HL-60/S4 (cell line): ENCODE data around the gene PRKG1.

ENCODE experiments used
- in situ Hi-C: fragments of 300-500 bp; cut with MboI; formaldehyde crosslinking; loops from 2 replicates; pipeline ENCODE4 v1.14.3; 2022; ENCODE audit warnings: low sequenced_read_pairs

The PRKG1 gene

GRCh38 chr10:51635436-51635835 lies 561.1 kb downstream of the PRKG1 start:
- in situ Hi-C loops = no loop called here

- in situ Hi-C loops = no loop called here
These were observed 563.9 kb downstream of the PRKG1 start for GRCh38 chr10:51638211-51638610.

DNA sequence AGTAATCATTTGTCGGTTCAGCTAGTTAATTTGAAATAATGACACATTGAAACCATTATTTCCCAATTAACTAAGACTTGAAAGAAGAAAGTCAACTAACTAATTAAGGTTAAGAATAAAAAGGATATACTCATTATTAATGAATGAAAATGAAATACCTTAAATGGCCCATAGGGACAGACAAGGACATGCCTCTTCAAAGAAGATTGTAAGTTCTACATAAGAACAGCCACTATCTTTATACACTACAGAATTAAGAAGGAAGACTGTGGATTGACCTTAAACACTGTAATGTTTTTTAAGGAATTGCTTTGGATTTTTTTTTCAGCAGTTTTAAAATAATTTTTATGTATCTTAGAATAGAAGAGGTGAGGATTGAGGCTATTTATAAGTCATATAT lies 564.5 kb downstream of the PRKG1 start:
- in situ Hi-C loops = no loop called here

DNA sequence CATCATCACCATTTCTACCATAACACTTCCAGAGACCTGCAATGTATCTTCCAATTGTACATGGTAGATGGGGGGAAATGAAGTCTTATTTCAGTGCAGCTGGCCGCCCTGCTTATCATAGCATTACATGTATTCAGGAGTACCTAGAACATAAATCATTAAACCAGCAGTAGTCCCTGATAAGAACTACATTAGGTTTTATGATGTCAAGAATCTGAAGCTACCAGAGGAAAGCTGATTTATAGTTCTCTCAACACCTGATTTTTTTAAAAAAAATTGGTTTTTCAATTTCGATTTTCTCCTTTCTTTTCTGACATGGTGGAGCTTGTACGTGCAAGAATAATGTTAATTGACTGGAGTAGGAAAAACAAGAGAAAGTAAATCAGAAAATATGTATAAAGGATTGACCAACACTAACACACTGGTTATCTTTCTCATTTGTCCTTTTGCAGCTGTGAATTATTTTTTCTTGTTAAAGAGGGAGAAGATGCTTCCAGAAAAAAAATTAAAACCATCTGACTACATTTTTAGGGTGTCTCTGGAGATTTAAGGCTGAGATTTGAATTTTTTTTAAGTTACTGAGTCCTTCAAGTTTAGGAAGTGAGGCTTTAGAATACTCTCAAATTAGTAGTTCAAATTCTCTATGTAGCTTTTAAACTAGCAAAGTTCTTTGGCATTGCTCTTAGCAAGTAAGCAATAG lies 566.0 kb downstream of the PRKG1 start:
- in situ Hi-C loops = no loop called here

GRCh38 chr10:51642581-51642980 lies 568.3 kb downstream of the PRKG1 start:
- in situ Hi-C loops = no loop called here

DNA sequence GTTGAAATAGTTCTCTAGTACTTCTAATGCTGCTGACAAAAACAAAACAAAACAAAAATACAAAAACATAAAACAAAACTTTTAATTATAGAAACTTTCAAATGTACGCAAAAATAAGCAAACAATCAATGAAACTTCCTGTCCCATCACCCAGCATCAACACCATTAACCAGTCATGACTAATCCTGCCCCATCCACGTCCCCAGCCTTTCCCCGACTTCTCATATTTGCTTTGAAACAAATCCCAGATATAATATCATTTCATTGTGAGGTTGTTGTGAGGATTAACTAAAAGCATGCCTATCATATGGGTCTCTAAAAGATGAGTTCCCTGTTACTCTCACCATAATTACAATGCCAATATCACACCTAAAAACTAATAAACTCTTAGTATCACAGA lies 569.4 kb downstream of the PRKG1 start:
- in situ Hi-C loops = no loop called here

DNA sequence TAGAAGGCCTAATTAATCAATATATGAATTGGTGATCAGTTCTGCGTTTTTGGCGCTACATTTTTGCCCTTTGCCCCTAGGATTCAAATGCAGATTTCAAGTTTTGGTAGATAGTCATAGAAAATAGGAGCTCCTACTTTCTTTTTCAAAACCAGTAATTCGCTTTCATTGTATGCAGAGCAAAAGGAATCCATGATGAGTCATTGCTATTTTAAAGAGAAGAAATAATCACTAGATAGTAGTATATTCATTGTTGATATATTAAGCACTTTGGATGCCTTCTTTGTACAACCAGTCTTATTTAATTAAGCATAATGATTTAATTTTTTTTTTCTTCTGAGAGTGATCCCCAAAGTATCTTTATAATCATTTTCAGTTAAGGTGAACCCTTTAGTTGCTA lies 574.8 kb downstream of the PRKG1 start:
- in situ Hi-C loops = no loop called here

- in situ Hi-C loops = no loop called here
These were observed 576.8 kb downstream of the PRKG1 start for GRCh38 chr10:51651063-51651462.

DNA sequence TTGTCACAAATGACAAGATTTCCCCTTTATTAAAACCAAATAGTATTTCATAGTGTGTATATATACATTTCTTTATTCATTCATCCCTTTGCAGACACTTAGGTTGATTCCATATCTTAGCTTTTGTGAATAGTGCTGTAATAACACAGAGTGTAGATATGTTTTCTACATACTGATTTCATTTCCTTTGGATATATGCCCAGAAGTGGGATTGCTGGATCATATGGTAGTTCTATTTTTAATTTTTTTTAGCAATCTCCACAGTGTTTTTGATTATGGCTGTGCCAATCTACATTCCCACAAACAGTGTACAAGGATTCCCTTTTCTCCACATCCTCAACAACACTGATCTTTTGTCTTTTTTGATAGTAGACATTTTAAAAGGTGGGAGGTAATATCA lies 578.7 kb downstream of the PRKG1 start:
- in situ Hi-C loops = no loop called here

GRCh38 chr10:51654918-51655317 lies 580.6 kb downstream of the PRKG1 start:
- in situ Hi-C loops = no loop called here

DNA sequence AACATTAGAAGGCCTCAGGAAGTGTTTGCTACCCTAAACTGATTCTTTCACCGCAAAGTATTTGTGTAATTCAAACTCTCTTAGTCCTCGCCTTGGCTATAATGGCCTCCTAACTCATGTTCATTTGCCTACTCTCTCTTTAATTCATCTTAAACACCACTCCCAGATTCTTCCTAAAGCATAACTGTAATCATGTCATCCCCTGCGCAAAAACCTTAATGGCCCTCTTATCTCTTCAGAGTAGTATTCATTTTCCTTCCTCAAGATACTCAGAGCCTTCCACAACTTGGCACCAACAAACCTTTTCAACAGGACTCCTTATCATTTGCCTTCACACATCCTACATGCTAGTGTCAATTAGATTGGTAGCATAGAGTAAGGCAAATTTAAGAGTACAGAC lies 582.2 kb downstream of the PRKG1 start:
- in situ Hi-C loops = no loop called here

DNA sequence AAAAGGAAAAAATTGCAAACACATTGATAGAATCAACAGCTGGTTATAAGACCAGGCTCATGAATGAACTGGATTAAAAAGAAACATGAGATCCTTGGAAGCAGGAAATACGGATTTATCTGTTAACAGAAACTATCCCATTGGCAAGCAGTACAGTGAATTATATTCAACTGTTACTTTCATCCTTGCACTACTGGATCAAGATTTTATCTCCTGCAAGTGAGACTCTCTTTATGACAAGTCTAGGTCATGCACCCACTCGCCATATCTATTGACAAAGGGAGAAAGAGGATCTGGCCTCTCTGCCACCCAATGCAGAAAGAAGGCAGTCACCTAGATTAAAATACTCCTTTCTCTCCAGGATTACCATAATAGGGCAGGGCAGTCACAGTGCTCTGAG lies 583.7 kb downstream of the PRKG1 start:
- in situ Hi-C loops = no loop called here

DNA sequence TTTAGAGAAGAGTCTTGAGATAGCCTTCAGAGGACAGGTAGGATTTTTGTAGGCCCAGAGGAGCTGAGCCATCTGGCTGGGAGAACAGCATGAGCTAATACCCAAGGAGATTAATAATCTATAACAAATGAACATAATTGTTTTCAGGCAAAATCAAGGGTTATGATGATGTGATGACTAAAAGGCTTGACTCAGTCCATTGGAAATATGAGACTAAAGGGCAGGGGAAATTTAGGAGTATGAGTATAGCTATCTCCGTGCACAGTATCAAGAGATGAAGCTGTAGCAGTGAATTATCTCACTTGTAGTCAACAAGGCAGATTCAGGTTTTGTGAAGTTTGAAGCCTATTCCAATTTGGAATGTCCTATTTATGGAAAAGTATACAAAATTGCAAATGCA lies 585.1 kb downstream of the PRKG1 start:
- in situ Hi-C loops = no loop called here

- in situ Hi-C loops = no loop called here
These were observed 588.8 kb downstream of the PRKG1 start for GRCh38 chr10:51663086-51663485.

DNA sequence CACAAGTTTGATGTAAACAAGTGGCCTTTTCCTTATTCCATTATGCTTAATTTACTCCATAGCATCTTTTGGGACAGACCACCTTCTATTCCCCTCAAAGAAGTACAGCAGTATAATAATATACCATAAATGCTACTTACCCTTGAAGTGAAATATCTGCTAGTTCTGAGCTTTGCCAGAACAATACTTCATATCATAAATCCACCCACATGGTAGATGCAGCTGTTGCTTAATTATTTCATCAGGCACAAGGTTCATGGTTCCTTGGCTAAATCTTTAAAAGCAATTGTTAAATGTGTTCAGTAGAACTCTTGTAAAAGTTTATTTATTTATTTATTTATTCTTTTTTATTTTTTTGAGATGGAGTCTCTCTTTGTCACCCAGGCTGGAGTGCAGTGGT lies 592.2 kb downstream of the PRKG1 start:
- in situ Hi-C loops = no loop called here

GRCh38 chr10:51667678-51668335 lies 593.5 kb downstream of the PRKG1 start:
- in situ Hi-C loops = no loop called here

DNA sequence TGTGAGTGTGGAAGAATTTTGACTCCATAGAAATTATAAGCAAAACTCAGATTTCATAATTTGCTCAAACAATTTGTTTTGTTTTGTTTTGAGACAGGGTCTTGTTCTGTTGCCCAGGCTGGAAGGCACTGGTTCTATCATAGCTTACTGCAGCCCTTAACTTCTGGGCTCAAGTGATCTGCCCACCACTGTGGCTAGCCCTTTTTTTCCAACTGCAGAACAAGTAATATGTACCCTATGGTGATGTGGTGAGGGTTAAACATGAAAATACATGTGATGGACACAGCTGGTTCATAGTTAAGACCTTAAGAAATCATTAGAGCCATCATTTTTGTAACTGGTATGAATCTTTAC lies 594.0 kb downstream of the PRKG1 start:
- in situ Hi-C loops = no loop called here

- in situ Hi-C loops = no loop called here
These were observed 594.8 kb downstream of the PRKG1 start for GRCh38 chr10:51669041-51669440.

DNA sequence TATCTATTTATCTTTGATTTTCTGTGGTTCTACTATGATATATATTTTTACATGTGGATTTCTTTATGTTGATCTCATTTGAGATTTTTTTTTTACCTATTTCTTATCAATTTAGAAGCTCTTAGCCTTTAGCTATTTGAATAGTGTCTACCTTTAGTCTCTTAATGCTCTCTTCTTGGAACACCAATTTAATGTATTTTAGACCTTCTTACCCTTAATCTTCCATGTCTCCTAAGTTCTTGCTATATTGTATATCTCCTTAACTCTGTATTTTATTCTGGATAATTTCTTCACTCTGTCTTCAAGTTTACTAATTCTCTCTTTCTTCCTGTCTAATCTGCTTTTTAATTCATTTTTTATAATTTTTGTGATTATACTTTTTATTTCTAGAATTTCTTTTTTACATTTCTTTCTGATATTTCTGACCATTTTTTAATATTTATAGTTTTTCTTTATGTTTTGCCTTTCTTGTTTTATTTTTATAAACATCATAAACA lies 597.8 kb downstream of the PRKG1 start:
- in situ Hi-C loops = no loop called here

DNA sequence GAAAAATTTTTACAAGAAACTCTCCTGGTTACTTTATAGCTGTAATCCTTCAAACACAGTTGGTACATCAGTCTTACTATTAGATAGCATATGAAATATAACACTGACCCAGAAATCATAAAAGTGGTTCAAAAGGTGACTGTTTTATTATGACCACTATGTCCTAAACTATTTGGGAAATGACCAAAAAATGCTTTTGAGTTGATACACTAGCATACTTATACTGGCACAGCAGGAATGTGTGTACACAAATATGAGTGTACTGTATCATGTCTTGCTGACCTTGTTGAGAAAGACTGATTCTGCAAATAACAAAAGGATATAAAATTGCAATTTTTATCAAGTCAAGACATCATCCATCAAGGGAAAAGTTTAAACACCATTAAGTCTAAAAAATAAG lies 600.8 kb downstream of the PRKG1 start:
- in situ Hi-C loops = no loop called here

DNA sequence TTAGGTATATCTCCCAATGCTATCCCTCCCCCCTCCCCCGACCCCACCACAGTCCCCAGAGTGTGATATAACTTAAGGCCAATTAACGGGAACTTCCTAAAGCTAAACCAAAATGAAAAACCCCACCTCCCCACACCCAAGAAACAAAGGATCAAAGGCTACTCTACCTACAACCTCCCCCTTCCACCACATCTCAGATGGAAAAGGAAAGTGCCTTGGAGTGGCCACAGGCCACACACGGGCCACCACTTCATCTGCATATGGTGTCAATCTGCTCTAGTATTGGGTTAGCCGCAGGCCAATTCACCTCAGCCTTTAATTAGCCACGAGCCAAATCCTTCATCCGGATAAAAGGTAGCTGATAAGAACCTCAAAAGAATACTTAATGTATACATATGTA lies 605.6 kb downstream of the PRKG1 start:
- in situ Hi-C loops = no loop called here

DNA sequence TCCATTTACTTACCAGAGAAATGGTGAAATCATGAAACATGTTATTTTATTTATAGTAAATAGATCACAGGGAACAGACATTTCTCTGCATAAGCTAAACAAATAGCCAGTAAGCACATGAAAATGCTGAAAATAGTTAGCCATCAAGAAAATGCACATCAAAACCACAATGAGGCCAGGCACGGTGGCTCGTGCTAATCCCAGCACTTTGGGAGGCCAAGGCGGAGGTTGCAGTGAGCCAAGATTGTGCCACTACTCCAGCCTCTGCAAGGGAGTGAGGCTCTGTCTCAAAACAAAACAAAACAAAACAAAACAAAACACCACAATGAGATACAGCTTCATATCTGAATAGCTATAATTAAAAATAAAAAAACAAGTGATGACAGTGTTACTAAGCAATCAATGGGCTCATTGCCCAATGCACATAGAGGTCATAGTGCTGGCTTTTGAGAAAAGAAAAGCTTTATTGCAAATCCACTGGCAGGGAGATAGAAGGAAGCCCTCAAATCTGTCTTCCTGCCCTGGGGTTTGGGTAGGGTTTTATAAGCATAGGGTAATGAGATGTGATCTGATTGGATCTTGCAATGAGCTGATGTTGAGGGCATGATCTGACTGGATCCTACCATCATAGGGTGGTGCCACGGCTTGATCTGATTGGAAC lies 608.9 kb downstream of the PRKG1 start:
- in situ Hi-C loops = no loop called here
